Measurements from ENCODE around the gene DDR2. TPM values are rescaled to one million over a fixed set of nuclear protein-coding genes. Genes with fewer than 3 reads are reported as not detected.

DDR2 gene
- total RNA-seq, 1 donor, result 384 TPM

- peaks cover 11% of the 10 kb centered on the region for H3K4me1 ChIP-seq (ENCODE audit: insufficient read depth, low read length)
- H3K4me3 ChIP-seq (ENCODE audit: insufficient read depth, low read length), result no peak overlapping the region
- H3K27me3 ChIP-seq (ENCODE audit: insufficient read depth, low read length), result no peaks in the 10 kb centered on the region
- H3K27ac ChIP-seq (ENCODE audit: low read depth, low read length), result no peak overlapping the region
- TF ChIP-seq, protein P1, sequence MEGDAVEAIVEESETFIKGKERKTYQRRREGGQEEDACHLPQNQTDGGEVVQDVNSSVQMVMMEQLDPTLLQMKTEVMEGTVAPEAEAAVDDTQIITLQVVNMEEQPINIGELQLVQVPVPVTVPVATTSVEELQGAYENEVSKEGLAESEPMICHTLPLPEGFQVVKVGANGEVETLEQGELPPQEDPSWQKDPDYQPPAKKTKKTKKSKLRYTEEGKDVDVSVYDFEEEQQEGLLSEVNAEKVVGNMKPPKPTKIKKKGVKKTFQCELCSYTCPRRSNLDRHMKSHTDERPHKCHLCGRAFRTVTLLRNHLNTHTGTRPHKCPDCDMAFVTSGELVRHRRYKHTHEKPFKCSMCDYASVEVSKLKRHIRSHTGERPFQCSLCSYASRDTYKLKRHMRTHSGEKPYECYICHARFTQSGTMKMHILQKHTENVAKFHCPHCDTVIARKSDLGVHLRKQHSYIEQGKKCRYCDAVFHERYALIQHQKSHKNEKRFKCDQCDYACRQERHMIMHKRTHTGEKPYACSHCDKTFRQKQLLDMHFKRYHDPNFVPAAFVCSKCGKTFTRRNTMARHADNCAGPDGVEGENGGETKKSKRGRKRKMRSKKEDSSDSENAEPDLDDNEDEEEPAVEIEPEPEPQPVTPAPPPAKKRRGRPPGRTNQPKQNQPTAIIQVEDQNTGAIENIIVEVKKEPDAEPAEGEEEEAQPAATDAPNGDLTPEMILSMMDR (IDR thresholded peaks at IDR 0.05; ENCODE audit: extremely low read depth, low read depth, low read length), result no peak
- H3K36me3 ChIP-seq (ENCODE audit: insufficient read depth, low read length), result peaks cover 8% of the 10 kb centered on the region
- no peaks in the 10 kb centered on the region for H3K79me2 ChIP-seq (ENCODE audit: insufficient read depth, low read length)
- H3K9me3 ChIP-seq (ENCODE audit: low read depth, low read length), result no peaks in the 10 kb centered on the region
- no peak overlapping the region for H2AFZ ChIP-seq (ENCODE audit: low read length)
- no peak overlapping the region for H3K4me2 ChIP-seq (ENCODE audit: insufficient read depth, low read length)
- DNase-seq (ENCODE audit: insufficient read length, low spot score, missing footprints), result no peak
- H4K20me1 ChIP-seq (ENCODE audit: insufficient read depth, low read length), result no peaks in the 10 kb centered on the region
These were observed 14.8 kb upstream of the DDR2 start for GRCh38 chr1:162617513-162617912.

DNA sequence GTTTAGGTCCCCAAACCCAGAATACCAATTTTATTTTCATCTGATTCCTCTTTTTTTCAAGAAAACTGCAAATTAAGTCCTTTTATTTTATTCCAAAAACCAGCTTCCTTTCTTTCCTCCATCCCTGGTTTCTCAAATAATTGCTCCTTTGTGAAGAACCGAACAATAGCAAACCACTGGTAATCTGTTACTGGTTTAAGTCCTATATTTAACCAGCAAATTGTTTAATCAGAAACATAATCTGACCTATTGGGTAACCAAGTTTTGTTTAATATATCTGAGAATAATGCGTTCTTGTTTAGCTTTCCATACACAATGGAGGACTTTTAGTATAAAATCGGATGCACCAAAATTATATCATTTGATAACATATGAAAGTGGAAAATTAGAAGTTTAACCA lies 13.2 kb upstream of the DDR2 start:
- no peak for DNase-seq (ENCODE audit: insufficient read length, low spot score, missing footprints)
- H3K9me3 ChIP-seq (ENCODE audit: low read depth, low read length), result no peaks in the 10 kb centered on the region
- H3K27me3 ChIP-seq (ENCODE audit: insufficient read depth, low read length), result no peaks in the 10 kb centered on the region
- no peak overlapping the region for H3K4me3 ChIP-seq (ENCODE audit: insufficient read depth, low read length)
- H3K79me2 ChIP-seq (ENCODE audit: insufficient read depth, low read length), result no peaks in the 10 kb centered on the region
- H4K20me1 ChIP-seq (ENCODE audit: insufficient read depth, low read length), result no peaks in the 10 kb centered on the region
- H2AFZ ChIP-seq (ENCODE audit: low read length), result no peak overlapping the region
- H3K36me3 ChIP-seq (ENCODE audit: insufficient read depth, low read length), result peaks cover 8% of the 10 kb centered on the region
- TF ChIP-seq, protein P1 (IDR thresholded peaks at IDR 0.05; ENCODE audit: extremely low read depth, low read depth, low read length), result no peak
- no peaks in the 10 kb centered on the region for H3K4me1 ChIP-seq (ENCODE audit: insufficient read depth, low read length)
- H3K27ac ChIP-seq (ENCODE audit: low read depth, low read length), result no peak overlapping the region
- no peak overlapping the region for H3K4me2 ChIP-seq (ENCODE audit: insufficient read depth, low read length)

DNA sequence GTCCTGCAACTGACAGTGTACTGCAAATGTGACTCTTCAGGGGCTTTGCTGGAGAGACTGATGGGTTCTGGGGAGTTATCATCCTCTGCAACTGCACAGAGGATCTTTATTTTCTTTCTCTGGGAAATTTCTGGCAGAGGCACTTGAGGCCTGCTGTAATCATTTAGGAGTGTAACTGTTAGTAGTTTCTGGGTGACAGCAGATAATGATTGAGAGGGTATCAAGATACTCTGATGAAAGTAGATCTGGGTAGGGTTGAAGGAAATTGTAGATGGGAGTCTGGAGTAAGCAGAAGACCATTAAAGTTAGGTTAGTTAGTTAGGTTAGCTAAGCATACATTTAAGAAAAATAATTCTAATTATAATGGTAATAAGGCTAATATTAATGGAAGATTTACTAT lies 11.0 kb upstream of the DDR2 start:
- peaks cover 8% of the 10 kb centered on the region for H3K36me3 ChIP-seq (ENCODE audit: insufficient read depth, low read length)
- no peaks in the 10 kb centered on the region for H3K9me3 ChIP-seq (ENCODE audit: low read depth, low read length)
- H3K4me2 ChIP-seq (ENCODE audit: insufficient read depth, low read length), result no peak overlapping the region
- H3K4me3 ChIP-seq (ENCODE audit: insufficient read depth, low read length), result no peak overlapping the region
- no peaks in the 10 kb centered on the region for H3K27me3 ChIP-seq (ENCODE audit: insufficient read depth, low read length)
- TF ChIP-seq, protein P1 (IDR thresholded peaks at IDR 0.05; ENCODE audit: extremely low read depth, low read depth, low read length), result no peak
- no peaks in the 10 kb centered on the region for H4K20me1 ChIP-seq (ENCODE audit: insufficient read depth, low read length)
- H3K27ac ChIP-seq (ENCODE audit: low read depth, low read length), result no peak overlapping the region
- no peak for DNase-seq (ENCODE audit: insufficient read length, low spot score, missing footprints)
- peaks cover 9% of the 10 kb centered on the region for H3K4me1 ChIP-seq (ENCODE audit: insufficient read depth, low read length)
- H2AFZ ChIP-seq (ENCODE audit: low read length), result no peak overlapping the region
- H3K79me2 ChIP-seq (ENCODE audit: insufficient read depth, low read length), result no peaks in the 10 kb centered on the region

GRCh38 chr1:162625679-162626078 lies 6.6 kb upstream of the DDR2 start:
- H2AFZ ChIP-seq (ENCODE audit: low read length), result no peak overlapping the region
- peak overlapping the region; percentile 79 for H3K4me2 ChIP-seq (ENCODE audit: insufficient read depth, low read length)
- H3K27ac ChIP-seq (ENCODE audit: low read depth, low read length), result no peak overlapping the region
- no peaks in the 10 kb centered on the region for H3K79me2 ChIP-seq (ENCODE audit: insufficient read depth, low read length)
- H3K9me3 ChIP-seq (ENCODE audit: low read depth, low read length), result no peaks in the 10 kb centered on the region
- TF ChIP-seq, protein P1 (IDR thresholded peaks at IDR 0.05; ENCODE audit: extremely low read depth, low read depth, low read length), result no peak
- no peaks in the 10 kb centered on the region for H3K36me3 ChIP-seq (ENCODE audit: insufficient read depth, low read length)
- no peaks in the 10 kb centered on the region for H3K27me3 ChIP-seq (ENCODE audit: insufficient read depth, low read length)
- no peak overlapping the region for H3K4me3 ChIP-seq (ENCODE audit: insufficient read depth, low read length)
- DNase-seq (ENCODE audit: insufficient read length, low spot score, missing footprints), result no peak
- H4K20me1 ChIP-seq (ENCODE audit: insufficient read depth, low read length), result no peaks in the 10 kb centered on the region
- peaks cover 44% of the 10 kb centered on the region for H3K4me1 ChIP-seq (ENCODE audit: insufficient read depth, low read length)
